Effector CD8-positive, alpha-beta T cell (primary cell): ENCODE measurements around the gene BNIP1.

Experiments
- DNase-seq: peaks from one replicate; lab custom pipeline; 2025; lab: John Stamatoyannopoulos, UW

BNIP1 gene

GRCh38 chr5:173165177-173166016, 21.1 kb downstream of the BNIP1 start:
- no peak for DNase-seq

DNA sequence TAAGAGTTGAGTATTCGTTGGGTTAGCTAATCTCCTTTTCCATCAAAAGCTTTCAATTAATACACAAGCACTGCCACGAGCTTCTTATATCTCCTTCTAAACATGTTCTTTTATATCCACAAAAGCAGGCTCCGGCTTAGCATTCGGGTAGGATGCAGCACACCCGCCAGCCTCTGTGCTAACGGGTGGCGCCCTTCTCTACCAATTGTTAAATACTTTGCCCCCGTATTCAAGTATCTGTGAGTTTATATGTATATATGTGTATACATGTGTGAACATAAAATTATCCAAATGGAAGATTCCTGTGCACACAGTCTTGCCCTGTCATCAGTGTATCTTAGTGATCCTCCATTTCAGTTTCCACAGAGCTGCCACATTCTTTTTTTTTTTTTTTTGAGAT, 27.8 kb downstream of the BNIP1 start:
- DNase-seq = no peak

DNA sequence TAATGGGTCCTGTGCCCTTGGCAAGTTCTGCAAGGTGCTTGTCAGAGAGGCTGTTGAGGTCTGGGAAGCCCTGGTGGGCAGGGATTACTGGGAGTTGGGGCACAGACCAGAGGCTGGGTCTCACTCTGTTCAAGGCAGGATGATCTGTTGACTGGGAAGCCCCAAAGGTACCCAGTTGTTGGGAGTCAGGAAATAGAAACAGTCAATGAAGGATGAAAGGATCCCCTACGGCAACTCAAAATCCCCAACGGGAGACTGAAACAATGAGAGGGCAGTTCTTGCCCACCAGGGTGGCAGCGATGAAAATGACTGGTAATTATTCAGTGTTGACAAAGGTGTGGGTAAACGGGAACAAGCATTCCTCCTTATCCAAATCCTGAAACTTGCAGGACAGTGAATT, 31.2 kb downstream of the BNIP1 start:
- no peak for DNase-seq

- DNase-seq = no peak
Measured at GRCh38 chr5:173178369-173178910, 34.1 kb downstream of the BNIP1 start.

DNA sequence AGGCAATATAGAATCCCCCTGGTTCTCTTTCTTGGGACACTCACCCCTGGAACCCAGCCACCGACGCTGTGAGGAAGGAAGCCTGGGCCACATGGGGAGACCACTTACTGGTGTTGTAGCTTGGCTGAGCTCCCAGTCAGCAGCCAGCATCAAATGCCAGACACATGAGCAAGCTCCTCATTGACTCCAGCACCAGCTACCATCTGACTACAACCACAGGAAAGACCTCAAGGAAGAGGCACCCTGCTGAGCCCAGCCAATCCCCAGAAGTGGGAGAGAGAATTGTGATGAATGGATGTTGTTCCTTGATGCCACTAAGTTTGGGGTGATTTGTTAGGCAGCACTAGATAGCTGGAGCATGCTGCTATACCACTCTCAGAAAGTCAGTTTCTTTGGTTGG, 36.0 kb downstream of the BNIP1 start:
- DNase-seq = no peak

DNA sequence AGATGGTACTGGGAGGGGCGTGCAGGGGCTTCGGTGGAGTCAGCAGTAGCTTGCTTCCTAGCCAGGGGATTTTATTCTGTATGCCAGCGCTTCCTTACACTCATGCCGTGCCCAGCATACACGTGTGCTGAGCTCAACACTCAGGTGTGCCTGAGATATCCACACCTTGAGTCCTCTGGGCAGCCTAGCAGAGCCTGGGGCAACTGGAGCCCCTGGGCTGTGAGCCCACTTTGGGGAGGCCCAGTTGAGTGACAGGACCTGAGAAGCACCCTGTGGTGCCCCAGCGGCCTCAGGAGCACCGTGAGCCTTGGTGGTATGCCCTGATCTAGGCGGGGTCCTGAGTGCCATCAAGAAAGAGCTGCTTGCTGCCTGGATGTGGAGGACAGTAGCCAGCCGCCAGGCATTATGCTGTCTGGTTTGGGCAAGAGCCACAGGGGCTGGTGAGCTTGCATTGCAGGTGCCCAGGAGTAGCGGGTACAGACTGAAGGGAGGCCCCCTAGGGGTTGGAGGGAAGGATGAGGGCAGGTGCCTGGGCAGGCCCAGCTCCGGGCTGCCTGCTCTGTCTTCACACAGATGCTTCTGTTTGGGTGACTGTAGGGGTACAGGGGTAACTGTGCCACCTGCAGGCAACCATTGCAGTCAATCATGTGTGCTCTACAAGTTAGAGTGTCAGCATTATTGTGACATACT, 42.9 kb downstream of the BNIP1 start:
- no peak for DNase-seq

GRCh38 chr5:173188280-173188679, 43.9 kb downstream of the BNIP1 start:
- no peak for DNase-seq

- DNase-seq = no peak
Measured at GRCh38 chr5:173191015-173191414, 46.7 kb downstream of the BNIP1 start.

- no peak for DNase-seq
Measured at GRCh38 chr5:173191561-173191960, 47.2 kb downstream of the BNIP1 start.

DNA sequence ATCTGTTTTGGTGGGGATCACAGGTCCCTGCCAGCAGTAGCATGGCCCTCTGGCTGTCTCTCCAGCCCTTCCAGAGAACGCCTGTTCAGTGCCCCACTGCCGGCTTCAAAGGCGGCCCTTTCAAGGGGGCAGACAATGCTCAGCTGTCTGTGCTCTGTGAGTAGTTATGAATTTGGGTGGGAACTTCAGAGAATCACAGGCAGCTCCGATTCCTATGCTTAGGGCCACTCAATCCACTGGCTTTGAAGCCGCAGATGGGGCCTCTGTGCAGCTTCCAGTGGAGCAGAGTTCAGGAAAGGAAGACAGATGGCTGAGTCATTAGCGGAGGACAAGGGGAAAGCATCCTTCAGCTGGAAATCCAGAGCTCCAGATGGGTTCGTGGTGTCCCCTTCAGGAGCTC, 48.2 kb downstream of the BNIP1 start:
- no peak for DNase-seq

DNA sequence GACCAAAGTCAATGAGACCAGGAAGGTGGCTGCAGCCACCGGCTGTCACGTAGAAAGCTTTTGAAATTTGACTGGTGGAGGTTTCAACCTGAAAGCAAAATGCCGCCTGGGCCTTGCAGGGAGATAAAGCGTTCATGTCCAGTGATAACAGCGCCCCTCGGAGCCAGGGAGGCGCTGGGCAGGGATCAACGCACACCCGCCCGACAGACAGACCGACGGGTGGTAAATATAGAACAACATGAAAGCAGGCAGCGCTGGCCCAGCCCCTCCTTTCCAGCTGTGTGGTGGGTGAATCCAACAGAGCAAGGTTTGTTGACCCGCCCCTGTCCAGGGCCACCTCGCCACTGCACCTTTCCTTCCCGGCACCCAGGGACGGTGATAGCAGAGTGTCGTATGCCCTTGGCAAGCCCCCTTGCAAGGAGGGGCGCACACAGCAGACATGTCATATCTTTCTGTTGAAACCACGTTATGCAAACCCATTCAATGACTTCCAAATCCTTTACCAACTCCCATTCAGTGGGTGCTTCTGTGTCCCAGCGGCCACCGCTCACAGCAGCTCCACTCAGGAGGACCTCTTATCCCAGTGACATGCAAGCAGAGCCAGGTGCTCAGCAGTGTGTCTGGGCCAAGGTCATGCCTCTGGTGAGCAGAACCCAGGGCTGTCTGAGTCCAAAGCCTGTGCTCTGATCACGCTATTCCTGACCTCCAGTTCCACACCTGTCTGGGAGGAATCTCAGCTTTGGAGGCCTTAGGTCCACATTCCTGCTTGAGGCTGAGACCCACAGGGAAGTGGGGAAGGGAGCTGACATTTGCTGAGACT, 52.0 kb downstream of the BNIP1 start:
- DNase-seq = no peak

GRCh38 chr5:173197375-173197891, 53.1 kb downstream of the BNIP1 start:
- DNase-seq = no peak

DNA sequence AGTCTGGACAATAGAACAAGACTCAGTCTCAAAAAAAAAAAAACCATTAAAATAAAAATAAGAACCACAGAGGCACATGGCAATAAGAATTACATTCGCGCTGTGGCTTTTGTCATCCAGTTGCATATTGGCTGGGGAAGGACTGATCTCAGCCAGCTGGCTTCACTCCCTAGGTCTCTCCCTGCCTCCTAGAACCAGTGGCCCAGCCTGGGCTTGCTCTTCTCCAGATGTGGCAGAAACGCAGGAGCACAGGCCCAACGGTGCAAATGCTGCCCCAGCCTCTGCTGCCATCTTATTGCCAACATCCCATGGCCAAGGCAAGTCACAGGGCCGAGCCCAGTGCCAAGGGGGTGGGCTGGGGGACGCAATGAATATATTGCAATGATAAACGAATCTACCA, 53.7 kb downstream of the BNIP1 start:
- DNase-seq = no peak

- DNase-seq = no peak
Measured at GRCh38 chr5:173200356-173200755, 56.0 kb downstream of the BNIP1 start.

DNA sequence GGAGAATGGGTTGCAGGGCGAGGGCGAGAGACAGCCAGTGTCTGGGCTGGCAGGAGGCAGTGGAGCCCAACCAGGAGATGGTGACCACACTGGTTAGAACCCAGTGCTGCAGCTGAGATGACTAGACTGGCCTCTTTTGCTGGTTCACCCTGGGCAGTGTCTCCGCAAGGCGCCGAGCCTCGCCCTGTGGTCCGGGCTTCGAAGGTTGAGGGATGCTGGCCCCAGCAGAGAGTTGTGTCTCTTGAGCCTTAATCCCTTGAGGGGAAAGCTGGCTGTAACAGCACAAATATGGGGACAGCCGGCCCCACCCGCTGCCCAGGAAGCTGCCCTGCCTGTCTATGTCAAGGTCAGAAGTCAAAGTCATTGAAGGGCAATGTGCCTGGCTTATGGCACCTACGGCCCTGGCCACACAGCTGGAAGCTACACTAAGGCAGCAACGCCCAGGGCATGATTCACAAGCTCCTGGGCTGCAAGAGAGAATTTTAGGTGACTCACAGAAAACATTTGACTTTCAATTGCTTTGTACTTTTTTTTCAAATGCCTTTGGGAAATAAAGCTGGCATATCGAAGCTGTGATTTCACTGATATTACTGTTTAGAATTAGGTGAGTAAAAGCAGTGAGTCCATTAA, 57.4 kb downstream of the BNIP1 start:
- DNase-seq = no peak

DNA sequence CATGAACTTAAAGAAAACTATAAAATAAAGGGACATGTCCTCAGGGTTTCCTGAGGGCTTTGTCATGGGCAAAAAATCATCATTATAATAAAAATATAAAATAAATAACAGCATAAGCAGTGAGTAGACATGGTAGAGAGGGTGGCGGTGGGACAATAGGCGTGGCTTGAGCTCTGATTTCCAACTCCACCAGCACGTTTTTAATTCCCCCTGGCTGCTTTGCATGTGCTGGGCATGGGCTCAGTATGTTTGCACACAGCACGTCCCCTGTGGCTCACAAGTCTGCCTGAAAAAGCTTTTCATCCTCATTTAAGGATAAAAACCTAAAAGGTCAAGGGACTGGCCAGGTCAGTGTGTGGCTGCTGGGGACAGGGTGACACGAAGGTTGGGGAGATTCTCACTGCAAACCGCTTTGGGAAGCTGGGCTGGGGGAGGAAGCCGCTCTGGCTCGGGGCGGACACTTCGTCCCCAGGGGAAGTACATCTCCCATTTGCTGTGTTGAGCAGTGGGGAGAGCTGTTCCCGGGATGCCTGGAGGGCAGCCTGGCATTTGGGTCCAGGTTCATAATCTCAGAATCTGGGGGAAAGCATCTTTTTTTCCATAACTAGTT, 58.0 kb downstream of the BNIP1 start:
- no peak for DNase-seq

DNA sequence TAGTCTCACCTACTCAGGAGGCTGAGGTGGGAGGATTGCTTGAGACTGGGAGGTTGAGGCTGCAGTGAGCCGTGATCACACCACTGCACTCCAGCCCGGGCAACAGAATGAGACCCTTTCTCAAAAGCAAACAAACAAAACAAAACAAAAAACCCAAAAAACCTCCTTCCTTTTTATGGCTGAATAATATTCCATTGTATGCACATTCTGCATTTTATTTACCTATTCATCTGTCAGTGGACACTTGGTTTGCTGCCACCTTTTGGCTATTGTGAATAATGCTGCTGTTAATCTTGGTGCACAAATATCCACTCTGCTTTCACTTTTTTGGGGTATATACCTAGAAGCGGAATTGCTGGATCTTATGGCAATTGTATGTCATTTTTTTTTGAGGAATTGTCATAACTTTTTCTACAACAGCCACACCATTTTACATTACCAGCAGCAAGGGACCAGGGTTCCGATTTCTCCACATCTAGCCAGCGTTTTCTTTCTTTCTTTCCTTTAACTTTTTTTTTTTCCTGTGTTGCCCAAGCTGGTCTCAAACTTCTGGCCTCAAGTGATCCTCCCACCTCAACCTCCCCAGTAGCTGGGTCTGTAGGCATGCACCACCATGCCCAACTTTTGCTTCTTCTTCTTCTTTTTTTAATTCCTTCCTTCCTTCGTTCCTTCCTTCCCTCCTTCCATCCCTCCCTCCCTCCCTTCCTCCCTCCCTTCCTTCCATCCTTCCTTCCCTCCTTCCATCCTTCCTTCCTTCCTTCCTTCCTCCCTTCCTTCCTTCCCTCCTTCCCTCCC, 60.1 kb downstream of the BNIP1 start:
- DNase-seq = no peak

DNA sequence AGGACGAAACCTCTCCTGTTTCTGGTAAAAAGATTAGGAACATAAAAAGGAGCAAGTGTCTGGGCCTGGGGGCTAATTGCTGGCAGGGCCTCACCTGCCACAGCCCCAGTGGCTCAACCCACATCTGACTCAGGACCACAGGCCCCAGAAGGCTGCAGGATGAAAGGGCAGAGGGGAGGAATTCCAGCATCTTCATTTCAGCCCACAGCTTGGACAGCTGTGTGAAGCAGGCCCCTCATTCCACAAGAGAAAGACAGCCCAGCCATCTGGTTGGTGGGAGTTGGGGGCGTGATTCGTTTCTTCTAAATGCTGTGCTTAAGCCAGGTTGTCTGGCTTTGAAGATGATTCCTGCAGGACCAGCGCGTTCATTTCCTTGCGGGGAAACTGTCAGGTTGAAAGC, 61.6 kb downstream of the BNIP1 start:
- no peak for DNase-seq

- no peak for DNase-seq
Measured at GRCh38 chr5:173208296-173208695, 64.0 kb downstream of the BNIP1 start.

DNA sequence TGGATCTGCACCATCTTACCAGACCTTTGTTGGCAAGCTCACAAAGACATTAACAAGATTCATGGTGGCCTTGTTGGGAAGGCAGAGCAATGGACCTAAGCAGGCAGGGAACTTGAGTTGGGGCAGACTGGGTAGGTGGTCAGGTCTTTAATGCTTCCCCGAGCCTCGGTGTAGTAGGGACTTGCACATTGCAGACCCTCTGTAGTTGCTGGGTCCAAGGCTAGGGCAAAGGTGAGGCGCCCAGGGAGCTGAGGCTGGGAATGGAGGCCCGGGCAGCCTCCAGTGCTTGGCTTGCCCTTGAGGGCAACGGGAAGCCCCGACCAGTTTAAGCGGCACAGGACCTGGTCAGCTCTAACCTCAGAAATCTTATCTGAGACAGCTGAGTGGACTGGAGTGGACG, 66.5 kb downstream of the BNIP1 start:
- DNase-seq = no peak
